ENCODE results near the gene SREK1.

SREK1 gene

DNA sequence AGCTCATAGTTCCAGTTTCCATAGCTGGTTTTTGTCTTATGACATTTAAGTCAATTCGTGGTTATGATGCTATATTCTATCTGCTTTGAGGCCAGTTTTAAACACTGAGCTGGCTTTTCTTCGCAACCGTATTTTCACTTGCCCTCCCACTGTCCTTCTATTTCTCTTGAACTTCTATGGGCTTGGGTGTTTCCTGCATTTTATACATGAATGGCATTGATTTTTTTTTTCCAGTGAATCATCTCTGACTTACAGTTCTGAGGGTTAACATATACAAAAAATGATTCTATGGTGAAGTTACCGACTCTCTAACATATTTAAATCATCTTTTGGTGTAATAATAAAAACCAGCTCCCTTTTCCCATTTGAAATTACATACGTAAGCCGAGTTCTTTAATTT is 88.2 kb downstream of the SREK1 start:
- Histone ChIP-seq H3K9me2 (replicated peaks; ENCODE audit: control insufficient read depth, low read length) (no peaks in the 10 kb centered on the region), H3F3A (ENCODE audit: control insufficient read depth, insufficient read depth) (no peaks in the 10 kb centered on the region), H3K4me3 (ENCODE audit: low read length) (no peak overlapping the region), H4K20me1 (ENCODE audit: control insufficient read depth, insufficient read depth, low read depth, low read length) (no peaks in the 10 kb centered on the region), H3K4me2 (ENCODE audit: low read length) (no peak overlapping the region), H3K9me3 (ENCODE audit: control insufficient read depth, insufficient read depth, low read length) (no peaks in the 10 kb centered on the region), H3K4me1 (ENCODE audit: control insufficient read depth, low read length) (no peaks in the 10 kb centered on the region), H3K79me2 (ENCODE audit: control insufficient read depth, low read length) (no peaks in the 10 kb centered on the region), H3K27me3 (ENCODE audit: control insufficient read depth, low read length) (no peaks in the 10 kb centered on the region; the same call in 1 of the 2 replicates), H3K36me3 (ENCODE audit: control insufficient read depth, low read length) (no peaks in the 10 kb centered on the region), H3K27ac (ENCODE audit: low read depth, low read length) (no peak overlapping the region)
- TF ChIP-seq, protein P1, sequence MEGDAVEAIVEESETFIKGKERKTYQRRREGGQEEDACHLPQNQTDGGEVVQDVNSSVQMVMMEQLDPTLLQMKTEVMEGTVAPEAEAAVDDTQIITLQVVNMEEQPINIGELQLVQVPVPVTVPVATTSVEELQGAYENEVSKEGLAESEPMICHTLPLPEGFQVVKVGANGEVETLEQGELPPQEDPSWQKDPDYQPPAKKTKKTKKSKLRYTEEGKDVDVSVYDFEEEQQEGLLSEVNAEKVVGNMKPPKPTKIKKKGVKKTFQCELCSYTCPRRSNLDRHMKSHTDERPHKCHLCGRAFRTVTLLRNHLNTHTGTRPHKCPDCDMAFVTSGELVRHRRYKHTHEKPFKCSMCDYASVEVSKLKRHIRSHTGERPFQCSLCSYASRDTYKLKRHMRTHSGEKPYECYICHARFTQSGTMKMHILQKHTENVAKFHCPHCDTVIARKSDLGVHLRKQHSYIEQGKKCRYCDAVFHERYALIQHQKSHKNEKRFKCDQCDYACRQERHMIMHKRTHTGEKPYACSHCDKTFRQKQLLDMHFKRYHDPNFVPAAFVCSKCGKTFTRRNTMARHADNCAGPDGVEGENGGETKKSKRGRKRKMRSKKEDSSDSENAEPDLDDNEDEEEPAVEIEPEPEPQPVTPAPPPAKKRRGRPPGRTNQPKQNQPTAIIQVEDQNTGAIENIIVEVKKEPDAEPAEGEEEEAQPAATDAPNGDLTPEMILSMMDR (IDR thresholded peaks at IDR 0.05; ENCODE audit: low read depth, low read length, poor library complexity, severe bottlenecking): no peak
- TF ChIP-seq EZH2phosphoT487 (IDR thresholded peaks at IDR 0.05; ENCODE audit: borderline replicate concordance, low read length): no peak

DNA sequence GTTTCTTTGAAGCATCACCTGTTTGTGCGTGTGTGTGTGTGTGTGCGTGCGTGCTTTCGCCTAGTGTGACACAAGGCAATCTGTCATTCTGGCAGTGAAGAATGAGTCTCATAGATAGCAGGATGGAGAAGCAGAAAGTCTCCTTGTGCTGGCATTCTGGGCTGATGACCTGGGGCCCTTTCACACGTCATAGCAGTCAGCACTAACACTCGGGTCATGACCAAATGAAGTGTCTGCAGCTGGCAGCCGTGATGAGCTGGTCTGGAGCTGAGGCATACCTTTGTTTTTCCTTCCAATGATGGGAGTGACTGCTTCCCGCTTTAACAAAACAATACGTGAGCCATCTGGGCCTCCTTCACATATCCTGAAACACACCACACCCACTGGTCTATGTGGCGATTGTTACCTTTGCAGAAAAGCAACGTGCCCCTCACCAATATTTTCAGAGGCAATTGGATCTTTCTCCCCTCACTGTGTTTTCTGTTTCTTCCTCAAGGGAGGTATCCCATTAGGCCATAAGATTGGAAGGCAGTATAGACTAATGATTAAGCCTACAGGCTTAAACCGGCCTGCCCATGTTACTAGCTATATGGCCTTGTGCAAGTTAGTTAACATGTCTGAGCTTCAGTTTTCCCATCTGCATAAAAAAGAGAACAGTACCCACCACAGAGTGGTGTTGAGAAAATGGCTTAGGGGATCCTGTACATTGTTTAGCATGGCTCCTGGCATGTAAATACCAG is 88.8 kb downstream of the SREK1 start:
- H3F3A ChIP-seq (ENCODE audit: control insufficient read depth, insufficient read depth): no peaks in the 10 kb centered on the region
- no peaks in the 10 kb centered on the region for H3K36me3 ChIP-seq (ENCODE audit: control insufficient read depth, low read length)
- no peaks in the 10 kb centered on the region for H3K9me3 ChIP-seq (ENCODE audit: control insufficient read depth, insufficient read depth, low read length)
- no peaks in the 10 kb centered on the region; the same call in 1 of the 2 replicates for H3K27me3 ChIP-seq (ENCODE audit: control insufficient read depth, low read length)
- no peaks in the 10 kb centered on the region for H3K79me2 ChIP-seq (ENCODE audit: control insufficient read depth, low read length)
- H3K9me2 ChIP-seq (replicated peaks; ENCODE audit: control insufficient read depth, low read length): no peaks in the 10 kb centered on the region
- no peak overlapping the region for H3K4me2 ChIP-seq (ENCODE audit: low read length)
- no peaks in the 10 kb centered on the region for H4K20me1 ChIP-seq (ENCODE audit: control insufficient read depth, insufficient read depth, low read depth, low read length)
- no peak overlapping the region for H3K4me3 ChIP-seq (ENCODE audit: low read length)
- no peak overlapping the region for H3K27ac ChIP-seq (ENCODE audit: low read depth, low read length)
- H3K4me1 ChIP-seq (ENCODE audit: control insufficient read depth, low read length): no peaks in the 10 kb centered on the region
- TF ChIP-seq, protein P1 (IDR thresholded peaks at IDR 0.05; ENCODE audit: low read depth, low read length, poor library complexity, severe bottlenecking): no peak
- no peak for TF ChIP-seq EZH2phosphoT487 (IDR thresholded peaks at IDR 0.05; ENCODE audit: borderline replicate concordance, low read length)
